Measurements from ENCODE around the gene FAM229B. TPM values are rescaled to one million over a fixed set of nuclear protein-coding genes. Genes with fewer than 3 reads are reported as not detected.
"Not testable (repeated sequence)": the region's sequence is repeated elsewhere in the genome, so short reads cannot be mapped to it uniquely, and the experiment has no call there.

The FAM229B gene, protein sequence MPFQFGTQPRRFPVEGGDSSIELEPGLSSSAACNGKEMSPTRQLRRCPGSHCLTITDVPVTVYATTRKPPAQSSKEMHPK
- 0.20 and 0.89 TPM in 2 replicates for total RNA-seq (2014; rRNA removed; shearing (Covaris generic))

DNA sequence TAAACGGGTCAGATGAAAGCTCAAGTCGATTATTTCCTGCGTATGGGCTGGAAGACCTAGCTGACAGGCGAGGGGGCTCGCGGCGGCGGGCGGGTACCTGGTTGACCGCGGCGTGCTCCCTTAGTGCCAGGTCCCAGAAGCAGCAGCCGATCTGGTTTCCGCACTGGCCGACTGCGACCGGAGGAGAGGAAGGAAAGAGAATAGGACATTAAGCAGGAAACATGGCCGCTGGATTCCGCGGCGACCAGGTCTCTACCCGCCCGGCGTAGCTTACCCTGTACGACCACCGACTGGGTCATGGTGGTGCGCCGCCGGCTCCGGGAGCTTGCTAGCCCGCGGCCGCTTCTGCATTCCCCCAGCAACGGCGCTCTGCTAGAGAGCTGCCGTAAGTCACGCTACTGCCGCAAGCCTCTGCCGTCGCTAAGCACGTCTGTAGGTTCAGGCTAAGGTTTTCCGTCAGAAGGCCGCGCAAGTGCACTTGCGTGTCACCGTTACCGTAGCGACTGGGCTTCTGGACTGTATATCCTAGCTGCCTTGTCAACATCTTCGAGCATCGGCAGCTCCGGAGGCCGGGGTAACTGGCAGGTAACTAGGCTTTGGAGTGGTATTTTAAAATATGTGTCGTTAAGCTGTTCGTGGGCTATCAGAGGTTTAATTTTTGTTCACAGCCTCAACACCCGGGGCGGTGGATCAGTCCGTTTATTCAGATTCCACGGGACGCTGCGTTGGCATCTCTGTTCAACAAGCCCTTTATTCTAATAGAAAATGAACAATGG lies at the start of gene FAM229B, which contains the start of gene TUBE1:
Gene FAM229B, plus strand, starts transcription at position 456 of the 776 bp plus-strand sequence. CDS start 11,693 bp downstream, outside the sequence.
Gene TUBE1, minus strand, starts transcription at position 347 of the 776 bp plus-strand sequence. Its CDS starts 48 bp downstream, at position 299.
- peak; percentile 91 for DNase-seq (ENCODE audit: low spot score)

DNA sequence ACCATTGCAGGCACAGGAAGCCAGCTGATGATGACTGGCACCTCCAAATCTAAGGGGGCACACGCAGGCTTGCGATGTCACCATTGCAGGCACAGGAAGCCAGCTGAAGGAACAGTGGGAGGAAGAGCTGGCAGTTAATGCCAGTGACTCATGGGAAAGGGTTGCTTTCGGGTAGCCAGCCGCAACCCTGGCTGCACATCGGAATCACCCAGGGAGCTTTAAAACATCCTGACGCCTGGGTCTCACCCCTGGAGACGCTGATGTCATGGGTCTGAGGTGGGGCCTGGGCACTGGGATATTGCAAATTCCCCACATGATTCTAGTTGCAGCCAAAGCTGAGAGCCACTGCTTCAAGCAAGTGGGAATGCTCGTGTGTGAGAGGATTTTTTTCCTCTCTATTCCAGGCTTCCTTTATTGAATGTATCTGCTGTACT lies 49.6 kb upstream of the FAM229B start:
- DNase-seq (ENCODE audit: low spot score): no peak

DNA sequence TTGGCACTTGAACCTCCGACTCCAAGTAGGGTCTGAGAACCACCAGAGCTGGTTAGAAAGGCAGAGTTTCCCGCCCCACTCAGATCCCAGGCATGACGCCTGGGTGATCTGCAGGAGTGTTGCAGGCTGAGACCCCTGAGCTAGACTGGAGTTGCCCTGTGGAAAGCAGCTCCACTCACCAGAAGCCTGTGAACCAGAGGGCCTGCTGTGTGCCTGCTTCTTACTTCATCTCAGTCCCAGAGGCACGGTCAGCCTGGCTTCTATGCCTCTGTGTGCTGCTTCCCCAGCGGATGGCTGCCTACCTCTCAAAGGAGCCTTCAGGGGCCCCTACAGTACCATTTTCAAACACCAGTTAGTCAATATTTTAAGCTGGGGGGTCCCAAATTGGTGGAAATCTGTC lies 49.1 kb upstream of the FAM229B start:
- DNase-seq (ENCODE audit: low spot score): no peak

DNA sequence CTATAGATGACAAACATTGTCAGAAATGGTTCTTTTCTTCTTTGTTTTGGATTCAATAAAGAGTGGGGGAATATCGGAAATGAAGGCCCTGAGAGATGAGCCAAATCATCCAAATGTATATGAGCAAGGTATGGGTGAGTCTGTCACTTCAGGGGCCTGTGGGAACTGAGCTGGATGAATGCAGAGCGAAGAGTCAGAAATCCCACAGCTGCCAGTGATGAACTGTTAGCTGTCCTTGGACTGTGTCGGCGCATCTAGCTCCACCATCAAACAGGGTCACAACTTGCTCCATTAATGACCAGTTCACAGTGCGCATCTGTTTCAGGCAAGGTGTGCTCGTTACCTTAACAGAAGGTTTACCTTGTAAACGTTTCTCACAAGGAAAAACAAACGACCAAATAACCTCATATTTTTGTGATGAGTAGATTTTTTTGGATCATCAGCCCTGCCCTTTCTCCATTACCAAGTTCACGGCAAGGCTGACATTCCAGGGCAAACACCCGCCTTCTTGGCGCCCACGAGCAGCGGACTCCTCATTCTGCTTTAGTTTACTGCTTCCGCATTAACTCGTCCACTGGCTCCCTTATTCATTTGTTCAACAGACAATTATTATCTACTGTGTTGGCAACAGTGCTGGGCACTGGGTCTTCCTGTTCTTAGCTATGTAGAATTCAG lies 48.5 kb upstream of the FAM229B start:
- no peak for DNase-seq (ENCODE audit: low spot score)

DNA sequence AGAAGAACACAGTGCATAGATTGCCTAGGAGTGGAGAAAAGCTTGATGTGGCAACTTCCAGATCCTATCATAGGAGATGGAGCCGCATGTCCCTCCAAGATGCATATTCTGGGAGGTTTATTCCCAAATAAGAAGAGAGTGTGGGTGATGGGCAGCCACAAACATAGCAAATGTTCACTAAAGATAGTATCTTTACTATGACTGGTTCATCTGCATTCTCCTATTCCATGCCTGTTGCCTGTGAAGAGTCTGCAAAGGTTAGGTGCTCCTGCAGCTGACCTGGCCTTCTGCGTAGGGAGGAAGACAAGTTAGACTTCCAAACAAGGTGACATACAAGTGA lies 48.0 kb upstream of the FAM229B start:
- no peak for DNase-seq (ENCODE audit: low spot score)

DNA sequence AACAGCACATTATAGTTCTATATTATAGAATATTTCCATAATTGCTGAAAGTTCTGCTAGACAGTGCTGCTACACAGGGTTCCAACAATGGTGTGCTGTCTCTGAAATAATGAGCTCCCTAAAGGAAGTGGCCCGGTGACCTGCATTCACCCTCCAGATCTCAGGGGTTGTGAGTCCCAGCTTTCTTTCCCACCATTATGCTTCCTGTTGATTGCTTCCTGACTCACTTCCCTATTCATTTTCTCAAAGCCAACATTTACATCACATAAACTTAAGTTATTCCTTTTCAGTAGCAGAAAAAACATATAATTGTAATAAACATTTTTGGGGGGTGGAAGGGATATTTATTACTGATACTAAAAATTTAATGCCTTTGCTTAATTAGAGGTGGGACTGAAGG lies 46.4 kb upstream of the FAM229B start:
- DNase-seq (ENCODE audit: low spot score): no peak

DNA sequence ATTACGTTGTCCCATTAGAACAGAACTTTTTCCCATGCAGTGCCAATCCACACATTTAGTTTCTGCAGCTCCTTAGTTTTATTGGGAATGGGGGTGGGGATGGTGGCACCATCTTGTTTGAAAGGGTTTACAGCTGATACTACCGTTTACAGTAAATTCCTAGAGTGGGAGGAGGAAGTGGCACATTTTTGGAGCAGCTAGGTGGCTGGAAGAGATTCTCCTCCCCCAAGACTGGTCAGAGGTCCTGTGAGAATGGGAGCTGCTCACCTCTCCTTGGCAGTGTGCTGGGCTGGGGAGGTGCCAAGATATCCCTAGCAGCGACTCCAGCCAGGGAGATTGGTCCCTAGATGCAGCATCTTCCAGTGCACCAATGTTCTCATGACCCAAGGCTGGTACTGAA lies 45.9 kb upstream of the FAM229B start:
- DNase-seq (ENCODE audit: low spot score): no peak

DNA sequence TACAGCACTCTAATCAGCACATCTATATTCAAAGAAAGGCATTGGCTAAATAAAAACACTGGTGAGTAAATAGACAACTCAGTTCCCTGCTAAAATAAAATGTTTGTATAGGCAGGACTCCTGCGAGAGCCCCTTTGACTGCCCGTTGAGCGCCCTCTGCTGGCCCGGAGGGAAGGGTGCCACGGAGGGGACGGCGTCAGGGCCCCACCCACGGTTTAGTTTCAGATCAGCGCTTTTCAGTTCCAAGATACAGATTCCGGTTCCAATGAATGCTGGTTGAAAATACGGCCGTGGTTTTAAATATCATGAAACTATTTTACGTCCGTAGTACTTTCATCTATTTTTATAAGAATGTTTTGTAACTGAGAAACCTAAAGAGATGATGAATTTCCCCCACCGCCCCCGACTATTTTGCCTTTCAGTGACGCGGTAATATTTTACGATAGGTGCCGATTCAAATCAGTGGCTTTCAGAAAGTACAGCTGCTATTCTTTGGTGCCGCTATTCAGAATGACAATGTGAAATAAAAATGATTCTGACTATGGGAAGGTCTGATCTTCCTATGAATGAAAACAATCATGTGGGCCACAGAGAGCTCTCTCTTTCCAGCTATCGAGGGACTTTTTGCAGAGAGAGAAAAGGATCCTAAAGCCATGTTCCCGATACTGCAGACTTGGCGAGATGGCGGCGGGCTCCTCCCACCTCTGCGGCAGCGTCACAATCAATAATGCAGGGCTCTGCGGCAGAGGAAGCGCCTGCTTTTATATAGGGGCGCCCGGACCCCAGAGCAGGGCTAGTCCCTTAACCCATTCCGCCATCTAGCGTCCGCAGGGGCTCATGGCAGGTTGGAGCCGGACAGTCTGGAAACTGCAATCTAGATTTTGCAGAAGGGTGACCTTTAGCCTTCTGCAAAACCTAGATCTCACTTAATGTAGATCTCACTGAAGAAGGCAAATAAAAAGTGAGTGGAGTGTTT lies 44.1 kb upstream of the FAM229B start:
- DNase-seq (ENCODE audit: low spot score): peak; percentile 87

DNA sequence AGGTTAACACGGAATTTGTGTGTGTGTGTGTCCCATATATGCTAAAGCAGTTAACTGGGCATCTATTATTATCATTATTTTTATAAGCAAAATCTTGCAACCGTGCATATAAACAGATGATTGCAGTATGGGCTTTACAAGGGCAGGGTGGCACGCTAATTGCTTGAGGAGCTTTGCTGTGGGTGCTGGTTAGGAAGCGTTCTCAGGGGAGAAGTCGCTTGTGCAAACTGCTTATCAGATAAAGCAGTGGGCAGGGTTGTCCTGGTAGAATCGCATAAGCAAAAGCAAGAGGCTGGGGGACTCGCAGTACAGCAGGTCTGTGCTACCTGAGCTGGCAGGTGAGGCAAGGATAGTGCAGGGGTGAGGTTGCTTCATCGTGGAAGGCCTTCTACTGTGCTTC lies 43.2 kb upstream of the FAM229B start:
- no peak for DNase-seq (ENCODE audit: low spot score)

DNA sequence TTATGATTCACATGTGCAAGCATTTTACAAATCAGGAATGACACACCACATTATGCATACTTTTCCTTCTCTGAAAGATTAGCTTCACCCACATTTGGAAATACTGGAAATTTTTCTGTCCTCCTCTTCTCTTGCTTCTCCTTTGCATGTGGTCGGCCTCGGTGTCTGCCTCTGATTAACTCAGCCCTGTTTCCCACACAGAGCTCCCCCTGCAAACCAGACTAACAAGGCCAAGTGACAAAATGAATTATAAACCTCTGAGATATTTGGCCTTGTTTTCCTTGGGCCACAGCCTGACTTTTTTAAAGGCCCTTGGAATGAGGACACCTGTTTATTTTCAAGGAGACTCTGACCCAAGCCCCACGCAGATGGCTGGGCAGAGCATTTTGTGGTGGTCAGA lies 42.5 kb upstream of the FAM229B start:
- no peak for DNase-seq (ENCODE audit: low spot score)

DNA sequence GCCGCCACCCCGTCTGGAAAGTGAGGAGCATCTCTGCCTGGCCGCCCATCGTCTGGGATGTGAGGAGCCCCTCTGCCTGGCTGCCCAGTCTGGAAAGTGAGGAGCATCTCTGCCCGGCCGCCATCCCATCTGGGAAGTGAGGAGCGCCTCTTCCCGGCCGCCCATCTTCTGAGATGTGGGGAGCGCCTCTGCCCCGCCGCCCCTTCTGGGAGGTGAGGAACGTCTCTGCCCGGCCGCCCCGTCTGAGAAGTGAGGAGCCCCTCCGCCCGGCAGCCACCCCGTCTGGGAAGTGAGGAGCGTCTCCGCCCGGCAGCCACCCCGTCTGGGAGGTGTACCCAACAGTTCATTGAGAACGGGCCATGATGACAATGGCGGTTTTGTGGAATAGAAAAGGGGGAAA lies 39.9 kb upstream of the FAM229B start:
- not testable (repeated sequence) for DNase-seq (ENCODE audit: low spot score)

DNA sequence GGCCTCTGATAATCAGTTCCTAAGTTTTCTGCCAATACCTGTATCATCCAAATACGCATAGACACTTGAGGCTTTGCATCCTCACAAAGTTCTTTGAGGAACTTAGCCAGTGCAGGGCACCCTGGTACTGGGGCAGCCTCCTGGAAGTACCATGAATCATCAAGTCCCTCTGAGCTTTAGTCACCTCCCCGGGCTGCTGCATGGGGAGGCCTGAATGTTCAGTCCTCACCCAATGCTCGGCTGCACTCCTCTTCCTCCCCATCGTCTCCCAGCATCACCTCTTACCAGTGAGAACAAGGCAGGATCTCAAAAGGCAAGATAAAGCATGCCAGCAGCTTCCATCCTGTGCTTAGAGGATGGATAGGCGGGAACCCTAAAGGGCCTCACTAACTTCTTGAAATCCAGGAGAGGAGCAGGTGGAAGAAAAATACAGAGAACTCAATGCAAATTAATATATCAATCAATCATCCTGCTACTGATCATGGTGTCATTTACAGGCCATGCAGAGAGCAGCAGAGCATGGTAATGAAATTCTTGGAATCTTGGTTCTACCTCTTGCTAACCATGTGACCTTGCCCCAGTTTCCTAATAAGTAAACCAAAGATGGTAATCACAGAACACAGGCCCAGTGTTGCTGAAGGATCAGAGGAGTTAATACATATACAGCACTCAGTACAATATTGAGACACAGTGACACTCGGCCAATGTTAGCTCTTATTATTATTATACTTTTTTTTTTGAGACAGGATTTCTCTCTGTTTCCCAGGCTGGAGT lies 38.2 kb upstream of the FAM229B start:
- no peak for DNase-seq (ENCODE audit: low spot score)

DNA sequence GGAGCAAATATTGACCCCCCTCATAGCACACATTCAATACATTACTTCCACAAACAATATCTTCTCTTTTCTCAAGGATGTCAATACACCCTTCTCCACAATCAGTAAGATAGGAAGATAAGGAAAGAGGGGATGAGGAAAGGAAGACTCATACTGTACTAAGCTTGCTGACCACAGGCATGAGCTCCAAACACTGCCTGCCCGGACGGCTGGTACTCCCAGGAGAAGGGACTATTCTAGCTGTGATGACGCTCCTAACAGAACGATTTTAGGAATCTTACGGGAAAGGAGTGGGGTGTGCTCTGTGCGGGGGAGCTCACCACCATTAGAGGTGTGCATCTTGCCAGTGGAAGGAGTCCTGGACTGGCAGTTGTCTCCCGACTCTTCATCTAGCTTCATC lies 37.4 kb upstream of the FAM229B start:
- DNase-seq (ENCODE audit: low spot score): no peak

DNA sequence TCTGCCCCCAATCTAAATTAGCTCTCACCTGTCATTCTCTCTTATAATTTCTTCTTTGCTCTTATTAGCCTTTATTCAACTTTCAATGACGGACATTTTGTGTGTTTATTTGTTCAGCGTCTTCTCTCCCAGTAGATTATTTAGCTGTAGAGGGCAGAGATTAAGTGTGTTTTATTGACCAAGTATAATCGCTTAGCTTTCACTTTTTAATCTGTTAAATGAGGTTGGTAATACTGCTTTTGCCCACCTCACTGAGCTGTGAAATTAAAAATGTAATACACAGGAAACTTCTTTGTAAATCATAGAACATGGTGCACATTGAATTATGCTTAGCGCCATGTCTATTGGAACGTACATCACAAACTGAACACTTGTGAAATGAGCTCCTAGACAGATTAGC lies 37.0 kb upstream of the FAM229B start:
- DNase-seq (ENCODE audit: low spot score): no peak

DNA sequence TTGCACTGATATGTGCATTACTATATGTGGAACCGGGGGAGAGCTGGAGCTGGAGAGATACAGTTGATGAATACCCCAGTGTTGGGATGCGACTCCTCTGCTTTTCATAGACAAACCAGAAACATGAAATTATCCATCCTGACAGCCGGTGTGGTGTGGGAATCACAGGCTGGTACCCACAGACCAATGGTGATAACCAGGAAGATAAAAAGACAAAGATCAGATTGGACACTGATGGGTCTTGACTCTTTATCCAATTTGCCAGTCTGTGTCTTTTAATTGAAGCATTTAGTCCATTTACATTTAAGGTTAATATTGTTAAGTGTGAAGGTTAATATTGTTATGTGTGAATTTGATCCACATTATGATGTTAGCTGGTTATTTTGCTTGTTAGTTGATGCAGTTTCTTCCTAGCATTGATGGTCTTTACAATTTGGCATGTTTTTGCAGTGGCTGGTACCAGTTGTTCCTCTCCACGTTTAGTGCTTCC lies 36.1 kb upstream of the FAM229B start:
- DNase-seq (ENCODE audit: low spot score): not testable (repeated sequence)

DNA sequence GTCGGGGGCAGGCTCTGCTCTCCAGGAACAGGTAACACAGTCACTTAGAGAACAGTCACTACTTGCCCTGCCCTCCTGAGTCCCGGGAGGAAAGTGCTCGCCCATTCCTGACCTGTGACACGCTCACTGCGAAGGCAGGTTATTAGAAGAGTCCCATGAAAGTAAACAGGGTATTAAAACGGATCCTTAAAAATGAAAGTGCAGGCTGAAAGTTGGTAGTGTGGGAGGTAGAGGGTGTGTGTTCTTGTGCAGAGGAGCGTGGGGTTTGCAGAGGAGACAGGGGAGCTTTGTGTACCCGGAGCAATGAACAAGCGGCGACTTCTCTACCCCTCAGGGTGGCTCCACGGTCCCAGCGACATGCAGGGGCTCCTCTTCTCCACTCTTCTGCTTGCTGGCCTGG lies 33.4 kb upstream of the FAM229B start, which contains the start of gene CCN6:
Gene CCN6, plus strand, starts transcription at position 104 of the 400 bp plus-strand sequence. Its CDS starts 254 bp downstream, at position 358.
- DNase-seq (ENCODE audit: low spot score): no peak

DNA sequence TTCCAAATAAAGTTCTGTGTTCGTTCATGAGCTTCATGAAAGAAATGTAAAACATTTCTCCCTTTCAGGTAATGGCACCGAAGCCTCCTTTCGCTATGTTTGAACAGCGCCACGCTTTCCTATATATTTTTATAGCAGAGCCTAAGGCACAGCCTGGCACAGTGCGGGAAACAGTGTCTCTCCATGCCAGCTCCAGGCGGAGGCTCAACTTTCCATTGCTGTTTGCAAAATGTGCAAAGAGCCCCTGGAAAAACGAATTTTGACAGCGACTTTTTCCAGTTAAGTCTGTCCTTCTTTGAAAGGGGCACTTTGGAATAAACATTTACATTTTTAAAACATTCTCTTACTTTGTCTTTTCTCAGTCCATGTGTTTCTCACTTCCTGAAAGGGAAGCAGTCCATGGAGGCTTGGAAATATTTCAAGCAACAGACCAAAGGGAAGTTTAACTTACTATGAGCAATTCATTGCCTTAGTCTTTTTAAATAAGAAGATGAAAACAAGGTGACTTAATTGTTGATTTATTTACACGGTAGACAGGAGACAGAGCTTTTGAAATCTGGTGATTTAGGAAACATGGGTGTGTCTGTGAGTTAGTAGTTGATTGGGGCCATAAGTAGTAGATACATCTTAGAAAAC lies 32.7 kb upstream of the FAM229B start:
- no peak for DNase-seq (ENCODE audit: low spot score)

DNA sequence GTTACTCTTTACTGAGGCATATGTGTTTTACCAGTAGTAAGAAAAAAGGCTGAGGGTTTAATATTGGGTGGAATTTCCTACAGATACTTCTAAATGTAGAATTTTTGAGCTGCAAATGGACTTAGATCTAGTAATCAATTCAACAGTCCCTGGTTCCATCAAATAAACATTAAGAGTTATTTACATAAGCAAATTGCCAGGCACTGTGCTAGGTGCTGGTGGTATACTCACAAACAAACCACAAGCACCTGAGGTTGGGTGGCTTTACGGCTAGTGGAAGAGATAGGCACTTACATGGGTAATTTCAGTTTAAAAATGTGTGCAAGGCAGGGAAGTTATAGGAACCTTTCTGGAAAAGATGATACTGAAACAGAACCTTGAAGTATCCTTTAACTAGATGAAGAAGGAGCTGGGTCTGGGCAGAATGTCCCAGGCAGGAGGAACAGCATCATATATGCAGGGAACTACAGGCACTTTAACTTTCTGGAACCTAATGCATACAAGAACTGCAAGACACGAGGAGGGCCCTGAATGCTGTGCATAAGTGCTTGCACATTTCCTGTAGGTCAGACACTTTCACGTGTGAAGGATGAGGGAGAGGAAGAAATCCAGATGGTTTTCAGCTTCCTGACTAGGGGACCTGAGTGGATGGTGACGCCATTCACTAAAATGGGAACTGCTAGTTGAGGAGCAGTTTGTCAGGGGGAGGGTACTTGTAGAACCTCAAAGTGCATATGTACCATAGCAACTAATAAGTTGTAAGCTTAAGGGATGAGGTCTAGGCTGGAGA lies 29.0 kb upstream of the FAM229B start:
- DNase-seq (ENCODE audit: low spot score): no peak

DNA sequence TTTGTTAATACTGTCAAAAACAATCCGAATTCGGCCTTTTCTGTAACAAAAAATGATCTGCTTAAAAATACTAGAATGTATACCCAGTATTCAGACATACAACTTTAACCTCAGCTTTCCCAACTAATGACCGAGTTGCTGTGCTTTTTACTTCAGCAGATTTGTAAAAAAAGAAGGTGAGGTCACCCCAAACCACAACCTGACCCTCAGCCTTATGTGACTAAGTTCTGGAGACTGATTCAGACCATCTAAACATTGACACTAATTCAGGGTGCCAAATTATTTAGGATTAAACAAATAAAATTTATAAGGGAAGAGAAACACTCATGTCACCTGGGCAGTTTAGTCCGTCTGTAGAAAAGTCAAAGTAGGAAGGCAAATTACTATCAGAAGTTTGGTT lies 25.8 kb upstream of the FAM229B start:
- no peak for DNase-seq (ENCODE audit: low spot score)
